Measurements from ENCODE around the gene NR1I3. TPM values are rescaled to one million over a fixed set of nuclear protein-coding genes. Genes with fewer than 3 reads are reported as not detected.

Gene NR1I3
- total RNA-seq, 1 experiment from 2014 or later = not detected

GRCh38 chr1:161198194-161198896, 39.7 kb downstream of the NR1I3 start:
- Histone ChIP-seq H3K9me3 (ENCODE audit: control insufficient read depth, low read depth, low read length) (no peaks in the 10 kb centered on the region), H4K20me1 (ENCODE audit: control insufficient read depth, insufficient read depth, insufficient read length) (no peaks in the 10 kb centered on the region), H3K4ac (ENCODE audit: low read depth, low read length) (no peak overlapping the region), H3K79me1 (ENCODE audit: insufficient read depth, low read depth, low read length, poor library complexity, severe bottlenecking) (no peaks in the 10 kb centered on the region), H2AK5ac (ENCODE audit: insufficient read length, low read length) (no peak overlapping the region), H3K27ac (ENCODE audit: insufficient read length, low read depth, low read length) (no peak overlapping the region), H2BK12ac (ENCODE audit: insufficient read length, low read depth, low read length) (no peak overlapping the region), H4K91ac (ENCODE audit: insufficient read length, low read depth, low read length) (no peak overlapping the region), H3K18ac (ENCODE audit: insufficient read length, low read depth, low read length) (peak overlapping the region; percentile 3), H2AFZ (ENCODE audit: low read length) (no peak overlapping the region), H4K8ac (replicated peaks; ENCODE audit: insufficient read length, low read depth, low read length) (no peak overlapping the region), H2BK20ac (ENCODE audit: low read depth, low read length, poor library complexity, severe bottlenecking) (no peak overlapping the region), H2BK5ac (ENCODE audit: insufficient read length, low read length) (no peak overlapping the region), H3K23me2 (ENCODE audit: insufficient read length, low read depth, low read length, poor library complexity, severe bottlenecking) (peaks cover 7% of the 10 kb centered on the region), H3K23ac (ENCODE audit: insufficient read length, low read depth, low read length) (no peak overlapping the region), H3K4me2 (ENCODE audit: insufficient read depth, insufficient read length, low read length) (peak overlapping the region; percentile 27), H3K56ac (ENCODE audit: insufficient read length, low read depth, low read length) (no peak overlapping the region), H4K5ac (ENCODE audit: insufficient read length, low read depth, low read length) (no peak overlapping the region), H2BK15ac (ENCODE audit: low read depth, low read length) (no peak overlapping the region), H3K14ac (ENCODE audit: insufficient read depth, low read length) (peak overlapping the region; percentile 13; the same call in 1 of the 2 replicates), H3T11ph (ENCODE audit: low read length) (no peak overlapping the region), H3K79me2 (ENCODE audit: insufficient read depth, low read length) (no peaks in the 10 kb centered on the region), H3K9ac (ENCODE audit: extremely low read depth, insufficient read length, low read length) (no peak overlapping the region), H3K27me3 (ENCODE audit: insufficient read depth, low read length) (no peaks in the 10 kb centered on the region; the same call in 1 of the 2 replicates), H3K4me1 (ENCODE audit: insufficient read depth, low read length) (peaks cover 24% of the 10 kb centered on the region), H2BK120ac (ENCODE audit: low read depth, low read length, poor library complexity, severe bottlenecking) (no peak overlapping the region)
- no CpG with 5 or more reads among the region's 20 CpGs for WGBS (ENCODE audit: extremely low coverage, insufficient read length, low lambda C conversion rate)
- peak overlapping the region; percentile 72 to 93 (median 85); a peak in 5 of 7 replicates for H3K27ac Mint-ChIP-seq
- no peaks in the 10 kb centered on the region for H3K27me3 Mint-ChIP-seq (ENCODE audit: low read depth)
- H3K36me3 Mint-ChIP-seq (ENCODE audit: insufficient read depth in 1 of 3, low read depth in 3 of 3) = peaks cover 0 to 14% (median 6%) of the 10 kb centered on the region in 3 experiments; a peak in 5 of 7 replicates
- DNase-seq = peak; percentile 83
- no peaks in the 10 kb centered on the region; a peak in 1 of 5 replicates for H3K9me3 Mint-ChIP-seq
- H3K4me1 Mint-ChIP-seq = peaks cover 57 to 64% of the 10 kb centered on the region in 2 experiments
- peak overlapping the region; percentile 59 to 65 for H3K4me3 Mint-ChIP-seq
- TF ChIP-seq CTCF (conservative IDR thresholded peaks at IDR 0.05) = 0 out of 3 replicates have a peak, but pooled peaks have one; percentile 32

Measured in H9 (cell line).